DMS79 (cell line): ENCODE measurements around the gene RGS14.
"Not testable (repeated sequence)": the region's sequence is repeated elsewhere in the genome, so short reads cannot be mapped to it uniquely, and the experiment has no call there.

Experiments used
- DNase-seq: peaks from one replicate; lab custom pipeline; 2025; lab: John Stamatoyannopoulos, UW

The RGS14 gene

DNA sequence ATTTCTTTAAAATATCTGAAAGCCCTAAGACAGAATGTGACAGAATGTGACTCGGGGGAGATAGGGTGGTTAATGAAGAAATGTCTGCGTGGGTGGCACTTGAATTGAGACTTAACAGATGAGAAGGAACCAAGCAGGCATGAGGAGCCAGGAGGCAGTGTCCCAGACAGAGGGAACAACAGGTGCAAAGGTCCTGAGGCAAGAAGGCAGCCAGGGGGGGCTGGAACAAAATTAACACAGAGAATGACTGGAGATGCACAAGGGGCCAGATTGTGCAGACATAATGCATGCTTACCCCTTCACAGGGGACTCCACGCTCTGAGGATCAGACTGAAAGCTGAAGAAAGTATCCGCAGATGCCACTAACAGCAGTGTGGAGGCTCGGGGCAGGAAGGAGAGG lies 8.0 kb upstream of the RGS14 start:
- DNase-seq, result no peak

DNA sequence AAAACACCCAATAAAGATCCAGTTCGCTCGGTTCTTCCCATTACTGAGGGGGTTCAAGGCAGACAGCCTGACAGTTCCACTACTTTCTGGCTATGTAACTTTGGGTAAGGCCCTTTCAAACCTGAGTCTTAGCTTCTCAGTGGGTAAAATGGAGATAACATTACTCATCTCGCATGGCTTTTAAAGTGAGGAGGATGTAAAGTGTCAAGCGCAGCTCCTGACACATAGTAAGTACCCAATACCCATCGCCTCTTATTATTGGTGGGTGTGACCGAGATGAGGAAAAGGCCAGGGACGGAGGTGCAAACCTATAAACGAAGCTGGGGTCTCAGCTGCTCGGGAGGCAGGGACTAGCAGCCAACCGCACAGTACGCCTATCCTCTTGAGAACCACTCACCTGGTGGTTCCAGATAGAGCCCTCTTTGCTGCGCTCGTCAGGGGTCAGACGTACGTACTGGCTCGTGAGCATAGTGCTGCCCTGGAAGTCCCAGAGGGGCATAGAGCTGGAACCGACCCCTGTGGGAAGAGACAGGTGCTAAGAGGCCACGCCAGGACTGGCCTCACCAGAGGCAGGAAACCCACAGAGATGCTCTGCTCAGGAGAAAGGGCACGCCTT lies 6.8 kb upstream of the RGS14 start:
- no peak for DNase-seq

DNA sequence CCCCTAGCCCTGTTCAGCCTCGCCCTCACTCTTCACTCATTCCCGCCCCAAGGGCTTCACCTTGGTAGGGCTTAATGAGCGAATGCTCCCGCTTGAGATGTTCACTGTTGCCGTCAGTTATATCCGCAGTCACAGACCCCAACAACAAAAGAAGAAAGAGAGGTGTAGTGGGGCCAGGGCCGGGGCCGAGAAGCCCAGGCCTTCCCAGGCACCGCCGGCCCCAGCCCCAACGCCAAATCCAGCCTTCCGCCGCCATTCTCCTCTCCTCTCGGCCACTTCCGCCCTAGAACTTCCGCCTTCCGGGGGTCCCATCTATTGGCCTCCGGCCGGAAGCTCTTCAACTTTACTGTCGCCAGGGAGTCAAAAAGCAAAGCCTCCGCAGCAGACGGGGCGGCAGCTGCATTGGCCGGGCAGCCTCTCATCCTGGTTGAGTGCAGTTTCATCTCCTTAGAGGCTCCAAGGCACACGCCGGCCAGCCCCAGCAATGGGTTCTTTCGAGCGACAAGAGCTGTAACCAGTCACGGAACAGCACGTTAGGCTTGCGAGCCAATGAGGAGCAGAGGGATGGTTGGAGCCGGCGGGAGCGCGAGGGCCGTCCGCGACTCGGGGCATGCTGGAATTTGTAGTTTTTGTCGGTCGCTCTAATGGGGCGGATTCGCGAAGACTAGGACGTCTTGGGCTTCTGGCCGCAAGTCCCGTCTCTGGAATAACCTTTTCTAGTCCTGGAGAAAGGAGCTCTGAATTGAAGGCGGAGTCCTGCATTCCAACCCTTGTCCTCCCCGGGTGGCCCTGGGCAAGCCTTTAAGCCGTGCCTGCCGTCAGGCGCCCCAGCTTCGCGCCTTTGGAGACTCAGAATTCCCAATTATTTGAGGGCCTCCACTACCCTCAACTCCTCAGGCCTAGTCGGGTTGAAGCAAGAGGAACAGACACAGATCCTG lies 6.1 kb upstream of the RGS14 start, which contains the start of gene LMAN2:
TSS of gene LMAN2 (minus strand) at position 277 of the 938 bp plus-strand sequence. CDS start at position 256, 21 bp downstream.
- peak; percentile 78 for DNase-seq

DNA sequence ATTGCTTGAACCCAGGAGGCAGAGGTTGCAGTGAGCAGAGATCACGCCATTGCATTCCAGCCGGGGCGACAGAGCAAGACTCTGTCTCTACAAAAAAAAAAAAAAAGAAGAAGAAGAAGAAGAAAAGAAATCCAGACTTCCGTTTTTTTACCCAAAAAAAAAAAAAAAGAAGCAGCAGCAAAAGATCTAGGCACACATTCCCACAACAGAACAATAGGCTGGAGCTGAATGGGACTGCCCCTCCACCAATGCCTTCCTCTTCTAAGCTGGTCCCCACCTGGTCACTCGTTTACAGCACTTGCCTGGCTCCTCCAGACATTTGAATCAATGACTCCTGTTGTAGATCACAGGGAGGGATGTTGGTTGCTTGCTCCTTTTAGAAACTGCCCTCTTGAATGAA lies 4.6 kb upstream of the RGS14 start:
- DNase-seq, result no peak

DNA sequence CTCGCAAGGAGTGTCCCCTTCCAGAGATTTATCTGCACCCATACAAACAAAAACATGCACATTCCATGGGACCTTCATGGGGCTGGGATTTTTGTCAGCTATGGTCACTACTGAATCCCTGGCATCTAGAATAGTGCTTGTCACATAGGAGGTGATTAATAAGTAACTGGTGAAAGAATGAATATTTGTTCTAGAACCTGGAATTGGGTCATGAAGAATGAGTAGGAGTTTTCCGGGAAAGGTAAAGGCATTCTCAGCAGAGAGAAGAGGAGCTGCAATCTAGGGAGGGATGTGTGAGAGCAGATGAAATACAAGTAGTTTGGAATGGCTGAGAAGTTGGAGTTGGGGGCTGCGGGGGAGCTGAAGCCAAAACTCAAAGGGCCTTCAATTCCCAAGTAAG lies 3.5 kb upstream of the RGS14 start:
- DNase-seq, result no peak

DNA sequence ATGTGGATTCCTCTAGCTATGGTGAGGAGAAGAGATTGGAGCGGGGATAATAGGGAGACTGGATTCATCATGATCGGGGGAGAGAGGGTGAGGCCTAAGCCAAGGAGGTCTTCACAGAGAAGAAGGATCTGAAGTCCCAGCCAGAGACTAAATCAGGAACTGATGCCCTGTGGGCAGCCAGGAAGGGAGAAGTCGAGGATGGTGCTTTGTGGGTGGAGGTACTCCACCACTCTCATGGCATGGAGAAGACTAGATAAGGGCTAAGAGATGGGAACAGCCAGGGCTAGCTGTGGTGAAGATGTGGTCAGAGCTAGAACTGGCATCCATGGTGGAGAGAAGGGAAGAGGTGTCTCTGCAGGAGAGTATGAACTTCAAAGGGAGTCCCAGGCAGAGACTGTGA lies 3.0 kb upstream of the RGS14 start:
- no peak for DNase-seq

DNA sequence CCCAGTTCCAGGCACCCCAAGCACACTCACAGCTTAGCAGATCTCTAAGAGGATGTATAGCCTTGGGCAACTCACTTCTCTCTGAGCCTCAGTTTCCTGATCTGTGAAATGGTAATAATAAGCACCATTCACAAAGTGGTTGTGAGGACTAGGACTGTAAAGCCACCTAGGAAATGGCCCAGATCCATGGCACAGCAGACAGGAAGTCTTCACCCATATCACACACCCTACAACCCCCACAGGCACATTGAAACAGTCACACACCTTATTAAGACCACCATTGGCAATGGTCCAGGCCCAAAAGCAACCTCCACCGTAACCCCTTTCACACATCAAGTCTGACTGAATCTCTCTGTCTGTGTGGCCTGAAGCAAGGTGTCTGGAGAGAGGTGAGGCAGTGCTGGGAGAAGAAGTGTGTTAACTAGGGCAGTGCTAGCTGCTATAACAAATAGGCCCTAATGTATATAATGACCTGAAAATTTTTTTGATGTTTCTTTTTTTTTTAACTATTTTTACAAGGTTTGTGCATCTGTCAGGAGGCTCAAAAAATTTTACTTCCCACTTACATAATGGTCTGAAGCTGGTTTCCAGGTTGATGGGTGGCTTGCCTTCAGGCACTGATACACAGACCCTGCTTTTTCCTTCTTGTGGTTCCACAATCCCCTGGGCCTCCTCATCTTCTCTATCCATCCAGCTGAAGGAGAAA lies 2.4 kb upstream of the RGS14 start:
- no peak for DNase-seq

DNA sequence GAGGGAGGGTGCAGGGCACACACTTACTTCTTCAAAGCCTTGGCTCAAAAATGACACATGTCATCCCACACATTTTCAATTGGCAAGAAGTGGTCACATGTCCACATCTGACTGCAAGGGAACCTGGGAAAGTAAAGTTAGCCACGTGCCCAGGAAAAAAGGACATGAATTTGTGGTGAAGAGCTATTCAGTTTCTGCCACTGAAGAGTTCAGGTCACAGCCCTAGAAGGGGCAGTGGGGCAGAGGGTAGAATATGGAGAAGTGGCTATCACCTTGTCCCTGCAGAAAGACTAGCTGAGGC lies 1.9 kb upstream of the RGS14 start:
- DNase-seq, result no peak

DNA sequence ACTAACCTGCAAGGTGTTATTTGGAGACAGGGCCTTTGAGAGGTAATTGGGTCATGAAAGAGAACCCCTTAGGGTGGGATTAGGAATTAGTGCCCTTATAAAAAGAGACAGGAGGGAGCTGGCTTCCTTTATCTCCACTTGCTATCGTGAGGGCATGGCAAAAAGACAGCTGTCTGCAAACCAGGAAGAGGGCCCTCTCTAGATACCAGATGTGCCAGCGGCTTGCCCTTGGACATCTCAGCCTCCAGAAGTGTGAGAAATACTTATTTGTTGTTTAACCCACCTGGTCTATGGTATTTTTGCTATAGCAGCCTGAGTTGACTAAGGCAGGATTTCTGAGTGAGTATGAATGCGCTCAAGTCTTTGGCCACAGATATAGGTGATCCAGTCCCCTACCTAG lies 978 bp upstream of the RGS14 start:
- no peak for DNase-seq

DNA sequence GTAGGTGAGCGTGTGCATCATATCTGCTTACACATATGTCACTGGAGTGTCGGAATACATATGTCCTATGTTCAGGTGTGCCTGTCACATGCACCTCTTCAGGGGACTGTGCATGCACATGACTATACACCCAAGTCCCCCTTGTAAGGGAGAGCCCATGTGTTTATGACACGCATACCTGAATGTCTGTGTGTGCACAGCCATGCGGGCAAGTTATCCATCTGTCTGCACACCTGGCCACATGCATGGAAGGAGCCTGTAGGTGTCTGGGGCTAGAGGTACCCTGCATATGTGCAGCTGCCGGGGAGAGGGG lies 622 bp upstream of the RGS14 start:
- no peak for DNase-seq

DNA sequence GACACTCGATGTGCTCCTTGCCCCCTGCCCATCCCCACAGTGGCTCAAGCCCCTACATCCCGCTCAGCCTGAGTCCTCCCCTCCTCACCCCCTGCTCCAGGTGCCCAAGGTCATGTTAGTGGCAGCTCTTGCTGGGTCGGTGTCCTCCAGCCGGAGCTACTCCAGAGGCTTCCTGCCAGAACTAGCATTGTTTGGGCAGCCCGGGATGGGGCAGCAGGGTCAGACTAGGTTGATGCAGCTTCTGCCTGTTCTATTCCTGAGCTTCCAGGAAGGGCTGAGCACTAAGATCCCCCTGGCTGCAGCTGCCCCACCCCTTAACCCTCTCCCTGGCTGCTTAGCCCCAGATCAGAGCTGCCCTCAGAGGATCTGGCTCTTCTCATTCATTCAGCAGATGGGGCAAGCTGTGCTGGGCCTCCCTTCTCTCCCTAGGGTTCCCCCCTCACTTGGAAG lies 671 bp downstream of the RGS14 start:
- no peak for DNase-seq

DNA sequence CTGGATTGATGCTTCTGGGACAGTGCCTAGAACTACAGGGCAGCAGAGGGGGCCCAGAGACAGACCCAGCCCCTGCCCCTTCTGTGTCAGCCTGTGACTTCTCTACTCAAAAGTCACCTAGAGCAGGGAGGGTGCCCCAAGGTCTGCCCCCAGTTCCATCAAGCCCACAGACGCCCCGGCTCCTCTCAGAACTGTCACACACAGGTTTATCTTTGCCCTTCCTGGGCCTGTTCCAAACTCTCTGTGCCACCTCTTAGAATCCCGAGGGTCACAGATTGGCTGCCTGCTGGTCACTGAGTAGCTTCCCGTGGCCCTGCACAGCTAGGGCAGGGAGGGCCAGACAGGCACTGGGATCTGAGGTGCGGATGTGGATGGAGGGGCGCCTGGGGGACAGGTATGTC lies 1.7 kb downstream of the RGS14 start:
- DNase-seq, result no peak

DNA sequence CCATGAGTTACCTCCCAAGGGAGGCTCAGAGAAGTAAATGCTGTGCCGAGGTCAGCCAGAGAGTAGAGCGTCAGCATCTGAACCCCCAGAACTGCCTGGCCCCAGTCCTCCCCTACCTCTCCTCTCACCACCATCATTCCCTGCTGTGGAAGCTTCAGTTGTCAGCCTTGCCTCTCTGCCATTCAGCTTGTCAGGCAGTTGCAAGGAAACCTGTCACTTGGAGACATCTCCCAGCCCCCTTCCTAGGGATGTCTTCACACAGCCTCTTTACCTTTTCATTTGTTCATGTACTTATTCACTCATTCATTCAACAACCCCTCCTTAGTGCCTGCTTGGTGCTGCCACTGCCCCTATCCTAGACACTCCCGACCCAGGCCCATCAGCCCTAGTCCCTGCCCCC lies 2.1 kb downstream of the RGS14 start:
- no peak for DNase-seq

DNA sequence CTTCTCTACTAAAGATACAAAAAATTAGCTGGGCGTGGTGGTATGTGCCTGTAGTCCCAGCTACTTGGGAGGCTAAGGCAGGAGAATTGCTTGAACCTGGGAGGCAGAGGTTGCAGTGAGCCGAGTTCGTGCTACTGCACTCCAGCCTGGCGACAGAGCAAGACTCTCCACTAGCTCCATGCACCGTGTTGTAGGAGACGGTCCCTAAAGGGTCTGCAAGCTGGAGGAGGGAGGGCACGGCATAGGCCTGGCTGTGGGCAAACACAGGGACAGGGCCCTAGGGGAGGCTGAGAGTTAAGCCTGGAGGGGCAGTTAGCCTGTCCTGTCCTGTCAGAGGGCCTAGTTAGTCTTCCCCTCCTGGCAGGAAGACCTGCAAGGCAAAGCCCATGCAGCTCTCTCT lies 3.0 kb downstream of the RGS14 start:
- not testable (repeated sequence) for DNase-seq

DNA sequence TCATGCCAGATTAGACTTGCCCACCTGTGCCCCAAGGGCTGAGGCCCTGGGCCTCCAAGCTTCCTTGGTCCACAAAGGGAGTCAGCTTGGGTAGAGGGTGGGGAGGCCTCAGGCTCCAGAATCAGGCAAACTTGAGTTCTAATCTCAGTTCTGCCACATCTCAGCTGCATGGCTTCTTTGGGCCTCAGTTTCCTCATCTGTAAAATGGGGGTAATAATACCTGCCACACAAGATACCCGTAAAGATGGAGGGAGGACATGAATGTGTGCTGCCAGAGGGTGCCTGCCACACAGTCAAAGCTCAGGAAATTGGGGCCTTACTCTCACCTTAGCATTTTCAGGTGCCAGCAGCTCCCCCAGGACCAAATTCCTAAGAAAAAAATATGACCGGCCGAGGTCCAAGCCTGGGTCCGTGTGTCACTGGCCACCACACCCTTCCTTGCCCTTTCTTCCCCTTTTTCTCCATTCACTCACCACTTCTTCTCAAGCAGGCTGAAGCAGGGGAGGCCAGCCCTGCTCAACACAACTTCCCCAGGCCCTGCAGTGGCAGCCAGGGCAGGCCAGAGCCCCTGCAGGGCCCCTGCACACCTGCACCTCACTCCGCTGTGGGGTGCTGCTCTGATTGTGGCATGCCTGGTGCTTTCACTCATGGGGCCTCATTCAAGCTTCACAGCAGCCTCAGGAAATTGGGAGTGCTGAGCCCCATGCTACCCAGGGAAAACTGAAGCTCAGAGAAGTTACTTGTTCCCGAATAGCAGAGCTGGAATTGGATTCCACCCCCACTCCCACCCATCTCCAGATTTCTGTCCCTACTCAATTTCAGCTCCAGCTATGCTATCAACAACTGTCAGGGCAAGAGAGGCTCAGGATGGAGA lies 3.9 kb downstream of the RGS14 start:
- DNase-seq, result no peak

DNA sequence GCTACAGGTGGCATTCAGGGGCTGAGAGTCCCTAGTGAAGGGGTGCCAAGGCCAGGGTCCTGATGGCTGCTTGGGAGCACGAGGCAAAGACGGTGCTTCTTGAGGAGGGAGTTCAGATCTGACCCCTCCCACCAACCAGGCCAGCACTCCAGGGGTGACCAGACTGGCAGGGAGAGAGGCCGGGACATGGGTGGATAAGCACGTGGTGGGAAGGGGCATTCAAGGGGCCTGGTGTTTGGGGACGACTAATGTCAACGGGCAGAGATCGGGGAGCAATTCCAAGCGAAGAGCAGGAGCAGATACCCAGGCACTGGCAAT lies 4.5 kb downstream of the RGS14 start:
- no peak for DNase-seq

DNA sequence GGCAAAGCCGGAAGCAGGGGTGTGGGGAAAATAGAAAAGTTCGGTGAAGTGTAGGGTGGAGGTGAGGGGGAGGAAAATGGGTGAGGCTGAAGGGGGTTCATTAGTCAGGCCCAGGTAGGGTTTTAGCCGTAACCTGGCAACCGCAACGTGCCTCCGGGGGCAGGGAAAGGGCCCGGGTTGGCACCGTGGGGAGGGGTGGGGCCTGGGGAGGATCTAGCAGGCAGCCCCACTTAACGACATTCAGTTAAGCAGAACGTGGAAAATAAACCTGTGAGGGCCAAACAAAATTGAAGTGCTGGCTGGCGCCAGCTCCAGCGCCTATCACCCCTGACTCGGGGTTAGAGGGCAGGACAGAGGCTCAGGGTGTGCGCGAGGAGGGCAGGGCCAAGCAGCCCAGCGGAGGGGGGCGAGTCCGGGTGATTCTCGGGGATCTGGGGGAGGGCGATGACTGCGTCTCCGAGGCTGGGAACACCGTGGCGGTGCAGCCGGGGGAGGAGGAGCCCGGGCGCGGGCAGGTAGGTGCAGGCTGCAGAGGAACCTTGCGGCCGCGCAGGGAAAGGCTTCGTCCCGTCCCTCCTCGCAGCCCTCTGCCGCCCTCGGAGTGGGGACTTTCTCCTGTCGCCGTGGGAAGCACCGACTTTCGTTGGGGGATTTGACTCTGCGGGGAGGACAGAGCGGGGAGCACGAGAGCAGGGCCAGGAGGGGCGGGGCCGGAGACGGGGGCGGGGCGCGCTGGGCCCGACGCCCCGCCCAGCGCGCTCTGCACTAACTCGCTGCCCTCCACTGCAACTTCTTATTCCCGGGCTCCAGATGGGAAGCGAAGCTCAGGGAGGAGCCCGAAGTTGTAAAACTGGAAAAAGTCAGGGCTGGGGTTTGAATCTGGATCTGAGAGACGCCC lies 5.1 kb downstream of the RGS14 start:
- DNase-seq, result peak; percentile 51

DNA sequence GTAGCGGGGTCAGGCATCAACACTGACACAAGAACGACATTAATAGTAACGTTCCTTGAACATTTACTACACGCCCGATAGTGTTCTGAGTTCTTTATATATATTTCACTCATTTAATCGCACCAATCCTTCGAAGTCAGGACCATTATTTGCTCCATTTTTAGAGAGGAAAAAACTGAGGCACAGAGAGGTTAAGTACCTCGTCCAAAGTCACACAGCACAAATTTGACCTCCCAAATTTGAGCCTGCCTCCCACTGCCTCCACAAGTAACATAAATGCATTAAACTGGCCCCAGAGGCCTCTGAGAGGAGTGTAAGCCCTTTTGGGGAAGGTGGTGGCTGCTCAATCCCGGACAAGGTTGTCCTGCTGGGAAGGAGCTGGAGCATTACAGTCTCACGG lies 5.8 kb downstream of the RGS14 start:
- DNase-seq, result no peak

DNA sequence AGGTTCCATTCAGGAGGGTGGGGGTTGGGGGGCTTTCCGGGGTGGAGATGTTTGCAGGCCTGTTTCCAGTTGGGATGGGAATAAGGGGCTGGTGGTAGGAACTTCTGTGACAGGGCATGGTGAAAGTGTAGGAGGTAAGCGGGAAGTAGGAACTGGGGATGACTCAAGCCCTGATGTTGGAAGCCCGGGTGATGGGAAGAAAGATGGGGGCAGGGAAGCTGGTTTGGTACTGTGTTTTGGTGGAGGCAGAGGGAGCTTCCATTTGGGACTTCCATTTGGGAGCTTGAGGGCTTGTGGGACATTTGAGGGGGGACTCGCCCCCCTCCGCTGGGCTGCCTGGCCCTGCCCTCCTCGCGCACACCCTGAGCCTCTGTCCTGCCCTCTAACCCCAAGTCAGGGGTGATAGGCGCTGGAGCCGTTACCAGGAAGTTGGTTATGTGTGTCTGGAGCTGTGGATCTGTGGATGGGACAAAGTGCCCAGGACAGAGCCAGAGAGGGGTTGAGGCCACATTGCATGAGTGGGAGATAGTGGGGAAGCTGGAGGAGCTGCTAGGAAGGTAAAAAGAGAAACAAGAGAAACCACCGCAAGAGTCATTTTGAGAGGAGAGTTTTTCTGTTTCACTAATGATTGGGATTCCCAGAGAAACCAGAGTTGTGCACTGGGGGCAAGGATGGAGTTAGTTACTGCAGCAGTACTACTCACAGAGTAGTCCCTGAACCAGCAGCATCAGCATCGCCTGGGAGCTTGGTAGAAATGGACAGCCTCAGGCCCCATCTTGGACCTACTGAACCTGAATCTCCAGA lies 6.6 kb downstream of the RGS14 start:
- DNase-seq, result no peak

DNA sequence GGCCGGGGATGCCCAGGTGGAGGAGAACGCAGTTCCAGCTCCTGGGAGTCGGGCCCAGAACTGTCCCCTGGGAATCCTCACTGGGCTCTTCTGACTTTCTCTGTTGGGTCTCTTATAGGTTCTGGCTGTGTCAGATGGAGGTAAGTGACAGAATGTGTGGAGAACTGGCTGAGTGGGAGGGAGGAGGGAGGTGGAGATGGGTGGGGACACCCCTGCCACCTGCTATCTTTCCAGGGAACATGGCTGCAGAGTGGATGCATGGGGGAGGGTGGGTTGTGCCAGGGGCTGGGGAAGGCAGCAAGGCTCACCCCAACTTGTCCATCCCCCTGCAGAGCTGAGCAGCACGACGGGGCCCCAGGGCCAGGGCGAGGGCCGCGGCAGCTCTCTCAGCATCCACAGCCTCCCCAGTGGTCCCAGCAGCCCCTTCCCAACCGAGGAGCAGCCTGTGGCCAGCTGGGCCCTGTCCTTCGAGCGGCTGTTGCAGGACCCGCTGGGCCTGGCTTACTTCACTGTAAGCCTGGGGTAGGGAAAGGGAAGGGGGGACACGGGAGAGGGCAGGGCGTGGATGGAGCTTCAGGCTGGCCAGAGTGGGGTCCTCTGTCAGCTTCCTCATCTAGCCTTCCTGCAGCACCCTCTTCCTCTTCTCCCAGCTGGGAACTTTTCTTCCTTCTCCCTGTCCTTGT lies 8.3 kb downstream of the RGS14 start:
- DNase-seq, result no peak
